Endothelial cell of umbilical vein (primary cell): ENCODE data around the gene ACOT11. TPM values are rescaled to one million over a fixed set of nuclear protein-coding genes. Genes with fewer than 3 reads are reported as not detected.

Experiments used
- BruUV-seq: library from RNA; stranded (reverse); fragments of 400-500 nt; replicated peaks from 2 replicates; lab custom pipeline; 2021; lab: Mats Ljungman, UMichigan
- CTCF ChIA-PET: fragments of 300-600, 350-600 bp; sonication (Branson Sonifier 250); formaldehyde crosslinking; loops from one replicate; lab custom pipeline; 2021; ENCODE audit warnings: antibody characterized with exemption, inconsistent platforms; lab: Charles Lee
- POLR2A ChIA-PET: fragments of 300-600, 350-600 bp; sonication (Branson Sonifier 250); formaldehyde crosslinking; loops from one replicate; lab custom pipeline; 2021; ENCODE audit warnings: antibody characterized with exemption, inconsistent platforms; lab: Charles Lee
- DNase-seq: peaks from one replicate; pipeline ENCODE4 v3.0.0-alpha.2; 2011; ENCODE audit warnings: low read depth, low spot score
- FAIRE-seq: peaks from 2 replicates; lab custom pipeline; 2011; peaks lifted over from hg19 to GRCh38; lab: Jason Lieb, UNC
- H2AFZ ChIP-seq: 2 replicates; pipeline ENCODE4 v1.6.0; 2012; ENCODE audit warnings: low read depth, low read length, control low read depth, inconsistent platforms
- H3K27ac ChIP-seq: 2 replicates; pipeline ENCODE4 v1.5.1; 2011; ENCODE audit warnings: low read depth, mild to moderate bottlenecking, control low read depth, low read length, moderate library complexity; ENCODE audit not compliant: insufficient read depth
- H3K27me3 ChIP-seq, 2 experiments: 2 replicates each; pipeline versions ENCODE4 v1.6.0 to v1.6.1; 2011; ENCODE audit warnings: low read length in 2 of 2, mixed read lengths in 1 of 2; ENCODE audit not compliant: control insufficient read depth in 2 of 2, insufficient read depth in 2 of 2
- H3K36me3 ChIP-seq, 2 experiments: 2 replicates in 1 of 2; 3 replicates in 1 of 2; pipeline ENCODE4 v1.5.1; 2011; ENCODE audit warnings: low read length in 2 of 2, mild to moderate bottlenecking in 1 of 2, moderate library complexity in 1 of 2; ENCODE audit not compliant: control insufficient read depth in 2 of 2, insufficient read depth in 2 of 2; ENCODE audit errors: extremely low read depth in 1 of 2
- H3K4me1 ChIP-seq: 3 replicates; pipeline ENCODE4 v1.5.1; 2011; ENCODE audit warnings: mild to moderate bottlenecking, low read length; ENCODE audit not compliant: control insufficient read depth, insufficient read depth; ENCODE audit errors: extremely low read depth
- H3K4me2 ChIP-seq: 2 replicates; pipeline ENCODE4 v1.6.1; 2011; ENCODE audit warnings: low read length, control low read depth, mixed read lengths; ENCODE audit not compliant: insufficient read depth
- H3K4me3 ChIP-seq, 3 experiments: fragments of 200-600 bp in 1 of 3; sonication (generic), shearing (Covaris generic) in 1 of 3; replicated peaks in 1 of 3; 2 replicates each; pipeline ENCODE4 v1.5.1; 2011 to 2016; ENCODE audit warnings: control low read depth in 3 of 3, low read length in 3 of 3, mild to moderate bottlenecking in 2 of 3, inconsistent platforms in 1 of 3, low read depth in 1 of 3, moderate library complexity in 1 of 3; ENCODE audit not compliant: insufficient read depth in 1 of 3
- H3K79me2 ChIP-seq: 2 replicates; pipeline ENCODE4 v1.6.0; 2012; ENCODE audit warnings: low read length, inconsistent platforms; ENCODE audit not compliant: control insufficient read depth, insufficient read depth
- H3K9ac ChIP-seq: replicated peaks from 2 replicates; pipeline ENCODE3; 2011; ENCODE audit warnings: low read length, control low read depth; ENCODE audit not compliant: insufficient read depth; ENCODE audit errors: extremely low read depth
- H3K9me1 ChIP-seq: replicated peaks from 3 replicates; pipeline ENCODE4 v1.6.0; 2011; ENCODE audit warnings: mild to moderate bottlenecking, low read length; ENCODE audit not compliant: control insufficient read depth, insufficient read depth; ENCODE audit errors: extremely low read depth
- H3K9me3 ChIP-seq: replicated peaks from 2 replicates; pipeline ENCODE4 v1.5.1; 2012; ENCODE audit warnings: low read length, inconsistent platforms; ENCODE audit not compliant: control insufficient read depth, insufficient read depth
- H4K20me1 ChIP-seq: replicated peaks from 2 replicates; pipeline ENCODE3; 2011; ENCODE audit warnings: mild to moderate bottlenecking, low read length; ENCODE audit not compliant: control insufficient read depth, insufficient read depth; ENCODE audit errors: extremely low read depth
- CTCF ChIP-seq, 2 donors: IDR thresholded peaks; 1 replicate in 1 of 2; 2 replicates in 1 of 2; pipeline ENCODE4 v1.5.1; 2011; ENCODE audit warnings: low read length in 2 of 2, mild to moderate bottlenecking in 2 of 2, moderate library complexity in 2 of 2, control low read depth in 1 of 2, inconsistent platforms in 1 of 2, low read depth in 1 of 2; ENCODE audit not compliant: insufficient read depth in 1 of 2; ENCODE audit errors: extremely low read depth in 1 of 2
- FOS ChIP-seq: IDR thresholded peaks from 2 replicates; pipeline ENCODE4 v1.6.1; 2011; ENCODE audit warnings: mild to moderate bottlenecking, low read length, moderate library complexity, borderline replicate concordance; ENCODE audit not compliant: insufficient read depth
- GATA2 ChIP-seq: IDR thresholded peaks from 2 replicates; pipeline ENCODE4 v1.7.0; 2011; ENCODE audit warnings: low read depth, mild to moderate bottlenecking, moderate library complexity, mixed read lengths, low read length; ENCODE audit not compliant: insufficient read length, insufficient read depth
- dilution Hi-C: fragments of 300-500 bp; cut with MboI; formaldehyde crosslinking; loops from one replicate; pipeline ENCODE4 v1.15.0; 2019; ENCODE audit warnings: low sequenced_read_pairs; ENCODE audit not compliant: extremely low pct_ligation_motif_present
- intact Hi-C: fragments of 100-400 bp; cut with micrococcal nuclease; formaldehyde crosslinking; loops from one replicate; pipeline ENCODE4 v1.10.0; 2022
- polyA plus RNA-seq, 4 experiments: library from polyadenylated mRNA; depleted of rRNA in 3 of 4; stranded (reverse) in 3 of 4; unstranded in 1 of 4; fragments of >200 nt; gene quantifications; 2 replicates each; pipeline versions ENCODE4 v1.2.1 to v1.2.3, GENCODE V29; 2011 to 2012; ENCODE audit warnings: missing spikeins in 1 of 4
- total RNA-seq: library from RNA; stranded (reverse); gene quantifications from 2 replicates; pipeline ENCODE4 v1.2.3, GENCODE V29; 2021

Gene ACOT11
- total and polyA plus RNA-seq, 2 donors (not counting 3 experiments of a cell fraction or from before 2014, with no cell fraction given) = 4.5 to 5.4 TPM

DNA sequence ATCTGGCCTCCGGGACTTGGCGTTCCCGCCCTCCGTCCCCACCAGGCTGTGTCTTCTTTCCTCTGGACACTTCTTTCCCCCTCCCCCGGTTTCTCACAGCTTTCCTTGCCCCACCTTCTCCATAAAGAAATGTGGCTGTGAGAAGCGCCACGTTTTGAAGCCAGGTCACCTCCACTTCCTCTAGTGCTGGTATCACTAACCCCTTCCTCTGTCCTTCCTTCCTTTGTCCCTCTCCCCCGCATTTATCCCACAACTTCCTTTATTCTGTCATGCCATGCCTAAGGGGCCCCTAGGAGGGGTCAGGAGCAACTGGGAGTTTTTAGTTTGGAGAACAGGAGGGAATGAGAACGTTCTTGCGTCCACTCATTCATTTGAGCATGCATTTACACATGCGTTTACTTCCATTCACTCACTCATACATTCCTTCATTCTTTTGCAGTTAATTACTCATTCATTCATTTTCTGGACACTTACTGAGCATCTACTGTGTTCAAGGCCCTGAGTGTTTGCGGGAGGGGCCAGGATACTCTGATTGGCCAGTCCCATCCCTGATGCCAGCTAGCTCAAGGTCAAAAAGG is 5.0 kb upstream of the ACOT11 start:
- TSS peak; percentile 39 for BruUV-seq
- Histone ChIP-seq H3K4me1 (peaks cover 19% of the 10 kb centered on the region), H2AFZ (peak overlapping the region; percentile 90), H3K27me3 (no peaks in the 10 kb centered on the region), H4K20me1 (no peaks in the 10 kb centered on the region), H3K4me2 (peak overlapping the region; percentile 77), H3K79me2 (no peaks in the 10 kb centered on the region), H3K9me1 (no peaks in the 10 kb centered on the region), H3K9ac (peak overlapping the region; percentile 32), H3K9me3 (no peaks in the 10 kb centered on the region), H3K36me3 (no peaks in the 10 kb centered on the region), H3K27ac (peak overlapping the region; percentile 54), H3K4me3 (peak overlapping the region in 2 of 3 experiments; percentile 37 to 39)
- FAIRE-seq (no peak), DNase-seq (peak; percentile 11)
- intact Hi-C loops = loop anchor here (1.0 to 2.0 kb wide), 3 partner anchors 29 to 134 kb away; no protein-coding TSS in a partner anchor
- CTCF ChIA-PET = interaction anchor here (0.6 to 1.8 kb wide), 2 partner anchors 43 to 500 kb away, joined by 3 to 5 read pairs; no protein-coding TSS in a partner anchor
- POLR2A ChIA-PET = no interaction called here
- TF ChIP-seq FOS (peak; percentile 3), GATA2 (no peak)
- dilution Hi-C loops = no loop called here

DNA sequence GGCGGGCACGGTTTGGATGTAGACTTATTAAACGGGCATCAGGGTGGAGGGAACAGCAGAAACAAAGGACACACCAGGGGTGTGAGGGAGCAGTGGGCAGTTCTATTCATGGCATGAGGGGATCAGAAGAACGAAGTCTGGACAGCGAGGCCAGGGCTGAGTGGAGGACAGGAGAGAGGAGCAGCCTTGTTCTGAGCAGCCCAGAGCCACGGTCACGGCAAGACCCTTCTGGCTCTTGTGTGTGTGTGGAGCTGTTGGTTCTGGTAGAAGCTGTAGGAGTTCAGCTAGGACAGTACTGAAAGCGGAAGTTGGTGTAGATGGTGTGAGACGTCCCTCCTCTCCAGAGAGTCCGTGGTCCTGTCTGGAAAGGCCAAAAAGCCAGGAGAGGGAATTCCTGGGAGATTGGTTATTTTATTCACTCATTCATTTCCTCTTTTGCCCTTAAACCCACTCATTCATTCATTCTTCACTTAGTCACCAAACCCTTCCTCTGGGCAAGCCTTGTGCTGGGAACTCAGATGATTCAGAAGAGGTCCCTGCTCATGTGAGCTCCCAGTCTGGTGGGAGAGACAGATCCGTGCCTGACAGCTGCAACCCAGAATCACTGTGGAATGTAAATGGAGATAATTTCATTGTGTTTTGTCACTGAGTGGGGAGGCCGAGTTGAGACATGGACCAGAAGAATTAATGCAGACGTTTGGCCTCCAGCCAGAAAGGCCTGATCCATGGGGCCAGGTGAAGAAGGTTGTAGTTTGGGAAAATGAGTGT is 4.1 kb upstream of the ACOT11 start:
- no peaks in the 10 kb centered on the region for H3K36me3 ChIP-seq
- ChIA-PET CTCF (interaction anchor here (1.8 kb wide), 1 partner anchor 44 kb away, joined by 5 read pairs; no protein-coding TSS in a partner anchor), POLR2A (no interaction called here)
- H3K27me3 ChIP-seq = no peaks in the 10 kb centered on the region
- no peak for DNase-seq
- intact Hi-C loops (loop anchor here (2.0 kb wide), 2 partner anchors 45 to 135 kb away; no protein-coding TSS in a partner anchor), dilution Hi-C loops (no loop called here)
- no peaks in the 10 kb centered on the region for H3K9me1 ChIP-seq
- peaks cover 19% of the 10 kb centered on the region for H3K4me1 ChIP-seq
- no TSS peak for BruUV-seq
- no peak overlapping the region for H3K9ac ChIP-seq
- TF ChIP-seq CTCF (IDR thresholded peaks at IDR 0.05; ENCODE audit: extremely low read depth in 1 of 2, insufficient read depth in 1 of 2, low read depth in 1 of 2, low read length in 2 of 2) (no peak), FOS (peak; percentile 53)
- no peak overlapping the region for H2AFZ ChIP-seq
- H4K20me1 ChIP-seq = no peaks in the 10 kb centered on the region
- H3K9me3 ChIP-seq = no peaks in the 10 kb centered on the region
- no peak overlapping the region for H3K27ac ChIP-seq
- H3K4me3 ChIP-seq = no peak overlapping the region
- no peaks in the 10 kb centered on the region for H3K79me2 ChIP-seq
- FAIRE-seq = no peak
- no peak overlapping the region for H3K4me2 ChIP-seq
